ENCODE data around the gene COL11A1. TPM values are rescaled to one million over a fixed set of nuclear protein-coding genes. Genes with fewer than 3 reads are reported as not detected.

Gene COL11A1
- total and polyA plus RNA-seq, 2 donors (not counting 3 experiments of a cell fraction or from before 2014, with no cell fraction given): not detected

DNA sequence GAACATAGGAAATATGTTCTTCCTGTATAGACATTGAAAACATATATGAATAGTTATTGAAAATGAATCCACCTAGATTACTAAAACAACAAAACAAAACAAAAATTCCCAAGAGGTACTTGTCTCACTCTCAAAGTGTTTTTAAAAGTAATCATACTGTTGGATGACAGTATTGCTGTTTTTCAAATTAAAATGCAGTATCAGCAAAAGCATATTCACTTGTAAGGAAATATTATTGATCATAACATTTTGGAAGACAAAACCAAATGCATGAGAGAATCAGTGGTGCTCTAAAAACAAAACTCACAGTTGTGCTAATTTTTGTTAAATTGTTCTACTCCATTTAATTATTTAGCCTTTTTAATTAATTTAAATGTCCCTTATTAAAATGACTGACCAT, 131.0 kb downstream of the COL11A1 start:
- dilution Hi-C loops (cut with MboI; ENCODE audit: extremely low pct_ligation_motif_present, low sequenced_read_pairs) (no loop called here), intact Hi-C loops (cut with micrococcal nuclease) (no loop called here)
- ChIA-PET CTCF (interaction anchor here (1.2 to 1.3 kb wide), 2 partner anchors 9 to 538 kb away, joined by 3 read pairs; no protein-coding TSS in a partner anchor), POLR2A (no interaction called here)
- Histone ChIP-seq H3K36me3 (ENCODE audit: control insufficient read depth in 2 of 2, extremely low read depth in 1 of 2, insufficient read depth in 2 of 2, low read length in 2 of 2) (no peaks in the 10 kb centered on the region), H3K9ac (replicated peaks; ENCODE audit: extremely low read depth, insufficient read depth, low read length) (no peak overlapping the region), H4K20me1 (replicated peaks; ENCODE audit: control insufficient read depth, extremely low read depth, insufficient read depth, low read length) (no peaks in the 10 kb centered on the region), H3K4me2 (ENCODE audit: insufficient read depth, low read length) (no peak overlapping the region), H3K27ac (ENCODE audit: insufficient read depth, low read depth, low read length) (no peak overlapping the region), H3K4me3 (replicated peaks in 1 of 3; ENCODE audit: insufficient read depth in 1 of 3, low read depth in 1 of 3, low read length in 3 of 3) (no peak overlapping the region), H3K9me1 (replicated peaks; ENCODE audit: control insufficient read depth, extremely low read depth, insufficient read depth, low read length) (no peaks in the 10 kb centered on the region), H3K9me3 (replicated peaks; ENCODE audit: control insufficient read depth, insufficient read depth, low read length) (no peaks in the 10 kb centered on the region), H2AFZ (ENCODE audit: low read depth, low read length) (no peak overlapping the region), H3K79me2 (ENCODE audit: control insufficient read depth, insufficient read depth, low read length) (no peaks in the 10 kb centered on the region), H3K4me1 (ENCODE audit: control insufficient read depth, extremely low read depth, insufficient read depth, low read length) (no peaks in the 10 kb centered on the region), H3K27me3 (ENCODE audit: control insufficient read depth in 2 of 2, insufficient read depth in 2 of 2, low read length in 2 of 2) (no peaks in the 10 kb centered on the region)
- TF ChIP-seq, protein P1, sequence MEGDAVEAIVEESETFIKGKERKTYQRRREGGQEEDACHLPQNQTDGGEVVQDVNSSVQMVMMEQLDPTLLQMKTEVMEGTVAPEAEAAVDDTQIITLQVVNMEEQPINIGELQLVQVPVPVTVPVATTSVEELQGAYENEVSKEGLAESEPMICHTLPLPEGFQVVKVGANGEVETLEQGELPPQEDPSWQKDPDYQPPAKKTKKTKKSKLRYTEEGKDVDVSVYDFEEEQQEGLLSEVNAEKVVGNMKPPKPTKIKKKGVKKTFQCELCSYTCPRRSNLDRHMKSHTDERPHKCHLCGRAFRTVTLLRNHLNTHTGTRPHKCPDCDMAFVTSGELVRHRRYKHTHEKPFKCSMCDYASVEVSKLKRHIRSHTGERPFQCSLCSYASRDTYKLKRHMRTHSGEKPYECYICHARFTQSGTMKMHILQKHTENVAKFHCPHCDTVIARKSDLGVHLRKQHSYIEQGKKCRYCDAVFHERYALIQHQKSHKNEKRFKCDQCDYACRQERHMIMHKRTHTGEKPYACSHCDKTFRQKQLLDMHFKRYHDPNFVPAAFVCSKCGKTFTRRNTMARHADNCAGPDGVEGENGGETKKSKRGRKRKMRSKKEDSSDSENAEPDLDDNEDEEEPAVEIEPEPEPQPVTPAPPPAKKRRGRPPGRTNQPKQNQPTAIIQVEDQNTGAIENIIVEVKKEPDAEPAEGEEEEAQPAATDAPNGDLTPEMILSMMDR (IDR thresholded peaks at IDR 0.05; ENCODE audit: extremely low read depth in 1 of 2, insufficient read depth in 1 of 2, low read depth in 1 of 2, low read length in 2 of 2): no peak
- TF ChIP-seq POLR2A (IDR thresholded peaks at IDR 0.05; ENCODE audit: low read depth, low read length) (no peak), GATA2 (IDR thresholded peaks at IDR 0.05; ENCODE audit: insufficient read depth, insufficient read length, low read depth, low read length) (no peak), MAX (IDR thresholded peaks at IDR 0.05; ENCODE audit: insufficient read depth, insufficient read length) (no peak), MYC (IDR thresholded peaks at IDR 0.05; ENCODE audit: low read depth, low read length) (no peak), POLR2AphosphoS5 (IDR thresholded peaks at IDR 0.05; ENCODE audit: insufficient read depth, low read depth, low read length) (no peak), FOS (IDR thresholded peaks at IDR 0.05; ENCODE audit: borderline replicate concordance, insufficient read depth, low read length) (no peak), EZH2 (IDR thresholded peaks at IDR 0.05; ENCODE audit: borderline replicate concordance, low read depth, low read length, severe bottlenecking) (no peak), JUN (IDR thresholded peaks at IDR 0.05; ENCODE audit: borderline replicate concordance, insufficient read depth, insufficient read length, low read depth) (no peak)
- DNase-seq (ENCODE audit: low read depth, low spot score): no peak
- no TSS peak for BruUV-seq (replicated peaks)
- FAIRE-seq: no peak
